Right lung (tissue), 10 donors: Measurements from ENCODE around the gene OR52N5. TPM values are rescaled to one million over a fixed set of nuclear protein-coding genes. Genes with fewer than 3 reads are reported as not detected.

Experiments used
- DNase-seq, 2 donors: peaks; one replicate each; pipeline ENCODE4 v3.0.0-alpha.2; 2013
- long read RNA-seq, 8 donors: transcript quantifications; one replicate each; lab custom pipeline, GENCODE V29; 2026
- polyA plus RNA-seq, 5 donors: library from polyadenylated mRNA; unstranded; fragments of 120-200 nt; gene quantifications; one replicate each; pipeline versions ENCODE4 v1.2.1 to v1.2.3, GENCODE V29; 2013; ENCODE audit warnings: inconsistent platforms in 1 of 5, low replicate concordance in 1 of 5; ENCODE audit not compliant: insufficient read length in 5 of 5, insufficient read depth in 1 of 5

Gene OR52N5
- not detected for polyA plus RNA-seq
- long read RNA-seq, donor 1: 0 reads
- long read RNA-seq, donor 2: 0 reads
- long read RNA-seq, donor 3: 0 reads
- long read RNA-seq, donor 4: 0 reads
- long read RNA-seq, donor 5: 0 reads
- long read RNA-seq, donor 6: 0 reads
- long read RNA-seq, donor 7: 0 reads
- long read RNA-seq, donor 8: 0 reads

DNA sequence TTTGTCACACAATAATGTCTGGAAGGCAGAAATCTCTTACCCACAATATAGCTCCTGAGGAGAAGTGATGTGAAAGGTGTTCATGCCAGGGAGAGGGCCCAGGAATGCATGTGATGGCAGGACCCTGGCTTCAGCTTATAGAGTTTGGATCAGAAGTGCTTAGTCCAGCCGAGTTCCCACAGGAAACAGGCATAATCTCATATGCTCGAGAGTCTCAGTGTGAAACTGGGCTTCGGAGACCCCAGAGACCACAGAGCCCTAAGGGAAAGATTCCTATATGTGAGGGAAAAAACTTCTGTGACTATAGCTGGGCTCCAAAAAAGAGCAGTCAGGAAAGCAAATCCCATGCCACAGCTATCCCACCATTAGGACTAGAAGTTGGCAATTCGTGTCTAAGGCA lies at the start of gene OR52N5:
OR52N5 (minus strand) TSS at position 101 of the 400 bp plus-strand sequence. CDS start 4,721 bp downstream, outside the sequence.
- DNase-seq: no peak

DNA sequence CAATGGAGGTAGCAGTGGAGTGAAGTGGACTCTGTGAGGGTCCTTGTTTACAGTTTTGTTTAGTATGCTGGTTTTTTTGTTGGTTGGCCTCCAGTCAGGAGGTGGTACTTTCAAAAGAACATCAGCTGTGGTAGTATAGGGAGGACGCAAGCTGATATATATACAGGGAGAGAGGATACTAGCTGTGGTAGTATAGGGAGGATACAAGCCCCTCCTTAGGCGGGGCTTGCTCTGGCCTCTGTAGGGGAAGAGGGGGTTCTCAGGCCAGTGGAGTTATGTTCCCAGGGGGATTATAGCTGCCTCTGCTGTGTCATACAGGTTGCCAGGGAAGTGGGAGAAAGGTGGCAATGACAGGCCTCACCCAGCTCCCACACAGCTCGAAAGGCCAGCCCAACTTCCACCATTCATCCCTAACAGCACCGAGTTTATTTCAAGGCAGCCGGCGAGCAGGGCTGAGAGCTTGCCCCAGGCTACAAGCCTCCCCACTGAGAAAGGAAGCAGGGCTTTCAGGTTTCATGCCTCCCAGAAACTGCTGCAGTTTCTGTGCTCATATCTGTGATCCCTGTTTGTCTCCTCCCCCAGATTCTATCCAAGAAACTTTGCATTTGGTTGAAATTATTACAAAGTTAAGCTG lies 48.2 kb upstream of the OR52N5 start:
- DNase-seq: no peak

DNA sequence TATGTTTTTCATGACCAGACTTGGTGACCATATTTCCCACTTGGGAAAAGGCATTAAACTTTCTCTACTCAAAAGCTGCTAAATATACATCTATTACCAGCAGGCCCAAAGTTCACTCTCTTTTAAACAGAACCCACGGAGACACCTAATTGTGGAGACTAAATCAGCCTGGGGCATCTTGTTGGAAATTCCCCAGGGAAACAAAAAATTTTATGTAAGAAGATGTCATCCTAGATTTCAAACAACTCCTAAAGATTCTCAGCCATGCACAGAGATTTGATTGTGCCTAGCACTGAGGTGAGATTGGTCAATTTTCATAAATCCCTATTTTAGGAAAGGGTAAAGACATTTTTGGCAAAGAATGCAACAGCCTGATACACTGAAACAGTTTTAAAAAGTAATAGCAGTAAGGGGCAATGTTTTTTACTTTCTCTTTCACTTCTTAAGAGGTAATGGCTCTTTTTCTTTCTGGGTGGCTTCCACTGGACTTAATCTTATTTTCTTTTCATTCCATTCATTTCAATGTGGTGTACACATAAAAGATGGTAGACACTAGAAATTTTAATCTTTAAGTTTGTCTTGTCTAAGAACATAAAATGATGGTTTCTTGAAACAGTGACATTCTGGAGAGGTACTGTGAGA lies 35.2 kb upstream of the OR52N5 start:
- no peak for DNase-seq

DNA sequence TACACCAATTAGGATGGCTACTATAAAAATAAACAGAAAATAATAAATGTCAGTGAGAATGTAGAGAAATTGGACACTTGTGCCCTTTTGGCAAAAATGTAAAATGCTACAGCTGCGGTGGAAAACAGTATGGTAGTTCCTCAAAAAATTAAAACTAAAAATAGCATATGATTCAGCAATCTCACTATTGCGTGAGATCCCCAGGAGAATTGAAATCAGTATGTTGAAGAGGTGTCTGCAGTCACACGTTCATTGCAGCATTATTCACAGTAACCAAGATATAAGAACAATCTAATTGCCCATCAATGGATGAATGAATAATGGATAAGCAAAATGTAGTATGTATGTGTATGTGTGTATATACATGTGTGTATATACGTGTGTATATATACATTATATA lies 32.4 kb upstream of the OR52N5 start:
- no peak for DNase-seq

DNA sequence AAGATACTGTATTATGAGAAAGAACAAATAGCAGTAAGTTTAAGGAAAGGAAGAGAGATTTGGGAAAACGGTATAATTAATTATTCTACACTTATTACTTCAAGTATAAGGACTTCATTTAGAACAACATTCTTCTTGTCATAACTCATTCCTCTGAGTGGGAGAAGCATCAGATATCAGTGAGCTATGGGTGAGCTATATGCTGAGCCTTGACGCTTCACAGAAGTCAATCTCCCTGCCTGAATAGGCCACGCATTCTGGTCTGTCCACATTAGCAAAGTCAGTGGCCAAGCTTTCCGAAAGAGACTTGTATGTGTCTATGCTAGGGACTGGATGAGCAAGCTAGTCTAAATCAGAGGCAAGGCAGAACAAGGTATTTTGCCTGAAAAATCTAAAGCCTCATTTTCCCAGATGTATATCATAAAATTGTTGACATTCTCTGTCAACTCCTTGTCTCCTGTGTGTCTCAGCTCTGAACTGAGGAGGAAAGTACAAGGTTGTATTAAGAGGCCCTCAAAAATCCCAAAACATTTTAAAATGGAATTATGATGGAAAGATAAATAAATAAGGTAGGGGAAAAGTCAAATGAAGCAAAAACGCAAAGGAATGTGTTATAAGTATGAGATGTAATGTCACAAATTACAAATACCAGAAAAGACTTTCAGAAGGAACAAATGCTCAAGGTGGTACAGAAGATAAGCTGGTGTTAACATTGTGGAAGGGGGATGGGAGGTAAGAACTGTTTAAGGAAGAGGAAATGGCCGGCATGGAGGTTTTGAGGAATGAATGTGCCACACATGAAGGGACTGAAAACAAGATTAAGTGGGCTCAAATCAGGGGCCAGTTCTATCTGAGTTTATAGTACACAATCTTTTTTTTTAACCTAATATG lies 27.0 kb upstream of the OR52N5 start:
- no peak for DNase-seq

DNA sequence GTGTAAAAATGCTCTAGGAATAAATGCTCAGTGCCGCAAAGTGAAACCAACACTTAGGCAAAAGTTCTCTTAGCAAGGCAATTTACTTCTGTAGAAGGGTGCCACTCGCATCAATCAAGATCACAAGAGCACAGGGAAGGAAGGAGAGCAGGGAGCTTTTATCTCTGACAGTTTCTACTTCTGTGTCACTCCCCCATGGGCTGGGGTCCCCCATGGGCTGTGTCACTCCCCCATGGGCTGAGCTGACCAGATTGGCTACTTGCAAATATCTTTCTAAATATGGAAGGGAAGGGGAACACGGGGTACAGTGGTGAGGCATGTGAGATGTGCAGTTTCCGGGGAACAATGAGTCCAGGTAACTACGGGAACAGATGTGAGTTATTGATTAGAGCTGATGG lies 26.0 kb upstream of the OR52N5 start:
- DNase-seq: peak in 1 of 2 donors; percentile 6

DNA sequence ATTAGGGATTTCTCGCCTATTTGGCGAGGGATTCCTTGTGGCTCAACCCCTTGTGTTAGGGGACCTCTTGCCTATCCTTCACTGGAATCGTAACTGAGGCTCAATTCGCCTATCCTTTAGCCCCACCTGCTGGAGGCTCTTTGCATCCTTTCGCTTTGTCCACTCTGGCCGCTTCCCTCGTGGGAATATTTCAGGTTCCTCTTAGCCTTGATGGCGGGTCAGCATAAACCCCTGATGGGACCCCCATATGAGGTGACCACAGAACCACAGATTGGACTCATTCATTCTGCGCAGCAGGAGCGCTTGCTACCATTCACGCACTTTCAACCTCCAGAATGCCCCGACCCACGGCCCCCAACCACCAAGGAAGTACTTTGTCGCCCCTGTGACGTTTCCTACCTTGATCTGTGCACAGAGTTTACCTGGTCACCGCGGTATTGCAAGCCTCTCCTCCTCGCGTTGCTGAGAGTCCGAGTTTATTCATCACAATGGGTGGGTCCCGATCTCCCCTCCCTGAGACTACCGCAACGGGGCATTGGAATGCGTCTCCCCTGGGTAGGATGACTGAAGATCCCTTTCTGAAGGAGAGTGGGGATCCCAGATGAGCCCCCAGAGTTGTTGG lies 25.5 kb upstream of the OR52N5 start, which contains the start of gene OR52N2:
OR52N2 (plus strand) TSS at position 425 of the 622 bp plus-strand sequence. CDS start 11,412 bp downstream, outside the sequence.
- DNase-seq: peak; percentile 52 to 70

DNA sequence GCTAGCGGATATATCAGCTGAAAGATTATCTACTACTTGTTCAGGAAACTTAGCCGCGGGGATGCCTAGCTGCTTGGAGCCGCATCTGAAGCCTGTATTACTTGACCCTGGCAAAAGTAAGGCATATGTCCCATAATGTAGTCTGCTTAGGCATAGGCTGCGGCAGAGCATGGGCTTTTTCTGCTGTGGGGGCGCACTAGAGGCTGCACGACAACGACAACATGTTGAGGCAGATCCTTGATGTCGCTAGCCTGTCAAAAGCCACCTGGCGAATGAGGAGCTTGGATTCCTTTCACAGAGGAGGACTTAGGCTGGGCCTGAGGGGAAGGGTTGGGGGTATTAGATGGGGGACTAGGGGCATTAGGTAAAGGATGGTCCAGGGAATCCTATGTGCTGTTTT lies 24.4 kb upstream of the OR52N5 start:
- DNase-seq: no peak

DNA sequence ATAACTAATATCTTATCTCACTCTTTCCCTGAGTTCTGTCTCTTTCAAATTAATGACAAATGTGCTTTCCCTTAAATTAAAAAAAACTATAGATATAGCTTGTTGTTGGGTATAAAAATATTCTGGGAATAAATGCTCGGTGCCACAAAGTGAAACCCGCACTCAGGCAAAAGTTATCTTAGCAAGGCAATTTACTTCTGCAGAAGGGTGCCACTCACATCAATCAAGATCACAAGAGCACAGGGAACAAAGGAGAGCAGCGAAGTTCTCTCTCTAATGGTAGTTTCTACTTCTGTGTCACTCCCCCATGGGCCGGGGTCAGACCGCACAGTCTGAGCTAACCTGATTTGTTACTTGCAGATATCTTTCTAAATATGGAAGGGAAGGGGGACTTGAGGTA lies 20.8 kb upstream of the OR52N5 start:
- DNase-seq: no peak

DNA sequence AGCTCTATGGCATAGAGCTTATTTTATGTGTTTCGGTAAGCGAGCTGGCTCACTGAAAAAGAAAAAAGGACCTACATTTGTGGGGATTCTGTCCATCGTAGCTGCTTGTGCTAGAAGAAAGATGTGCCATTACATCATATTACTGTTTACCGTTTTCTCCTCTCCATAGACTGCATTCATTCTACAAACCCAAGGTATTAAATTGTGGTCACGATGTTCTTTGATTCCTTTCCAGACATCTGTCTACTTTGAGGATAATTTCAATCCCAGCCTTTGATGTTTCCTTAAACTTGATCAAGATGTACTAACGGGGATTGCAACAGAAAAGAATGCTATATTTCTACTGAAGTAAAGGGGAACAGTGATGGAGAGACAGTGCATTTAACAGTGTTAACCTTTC lies 13.4 kb upstream of the OR52N5 start:
- DNase-seq: no peak

DNA sequence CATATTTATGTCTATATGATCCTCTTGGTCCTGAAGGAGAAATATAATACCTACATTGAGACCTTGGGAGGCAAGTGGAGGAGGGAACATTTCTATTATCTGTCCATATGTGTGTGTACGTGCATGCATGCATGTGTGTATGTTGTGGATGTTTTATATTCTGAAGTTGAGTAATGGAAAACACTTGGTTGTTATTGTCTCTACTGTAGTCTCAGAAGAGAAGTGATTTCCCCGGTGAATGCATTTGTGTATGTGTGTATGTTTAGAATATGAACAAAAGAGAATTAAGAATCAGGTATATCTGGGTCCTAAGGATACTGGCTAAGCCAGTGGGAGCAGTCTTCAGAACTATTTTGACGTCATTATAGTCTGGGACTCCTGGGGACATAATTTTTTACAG lies 8.0 kb upstream of the OR52N5 start, which contains the start of gene OR52N1:
OR52N1 (minus strand) TSS at position 101 of the 400 bp plus-strand sequence. CDS start 2,449 bp downstream, outside the sequence.
- DNase-seq: no peak

DNA sequence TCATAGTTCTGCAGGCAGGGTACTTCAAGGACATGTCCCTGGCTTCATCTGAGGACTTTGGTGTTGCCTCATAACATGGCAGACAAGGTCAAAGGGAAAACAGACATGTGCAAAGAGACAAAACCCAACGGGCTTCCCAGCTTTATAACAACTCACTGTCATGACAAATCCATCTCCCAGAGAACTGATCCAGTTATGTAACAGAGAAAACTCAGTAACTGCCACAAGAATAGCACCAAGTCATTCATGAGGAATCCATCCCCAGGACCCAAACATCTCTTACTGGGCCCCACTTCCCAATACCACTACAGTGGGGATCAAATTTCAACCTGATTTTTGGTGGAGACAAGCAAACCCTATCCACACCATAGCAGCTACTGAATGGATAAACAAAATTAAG lies 16.1 kb downstream of the OR52N5 start:
- DNase-seq: no peak

DNA sequence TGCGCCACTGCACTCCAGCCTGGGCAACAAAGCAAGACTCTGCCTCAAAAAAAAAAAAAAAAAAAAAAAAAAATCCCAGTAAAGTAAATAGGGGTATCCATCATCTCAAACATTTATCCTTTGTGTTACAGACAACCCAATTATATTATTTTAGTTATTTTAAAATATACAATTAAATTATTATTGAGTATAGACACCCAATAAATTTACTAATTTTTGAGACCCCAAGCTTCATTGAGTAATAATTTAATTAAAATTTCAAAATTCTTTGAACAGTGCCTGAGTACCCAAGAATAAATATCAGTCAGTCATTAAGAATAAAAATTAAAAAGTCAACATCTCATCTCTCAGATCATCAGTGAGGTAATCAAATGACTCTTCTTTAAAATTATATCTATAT lies 29.2 kb downstream of the OR52N5 start, which contains the start of gene OR52N4:
OR52N4 (plus strand) TSS at position 301 of the 400 bp plus-strand sequence. CDS start 498 bp downstream, outside the sequence.
- no peak for DNase-seq

DNA sequence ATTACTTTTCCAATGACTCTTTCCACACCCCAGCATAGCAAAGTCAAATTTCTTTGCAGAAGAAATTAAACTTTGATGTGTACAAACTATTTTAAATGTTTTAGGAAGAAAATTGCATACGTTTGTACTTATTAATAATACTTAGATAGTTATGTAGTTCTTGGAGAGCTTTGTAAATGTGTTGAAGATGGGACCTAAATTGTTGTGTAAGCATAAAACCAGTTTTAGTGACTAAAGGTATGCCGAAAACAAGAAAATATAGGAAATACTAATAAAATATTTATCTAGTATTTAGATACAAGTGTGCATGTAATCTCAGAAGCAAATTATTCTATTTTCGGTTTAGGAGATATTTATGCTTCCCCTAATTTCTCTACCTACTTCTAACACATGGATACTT lies 33.3 kb downstream of the OR52N5 start:
- no peak for DNase-seq

DNA sequence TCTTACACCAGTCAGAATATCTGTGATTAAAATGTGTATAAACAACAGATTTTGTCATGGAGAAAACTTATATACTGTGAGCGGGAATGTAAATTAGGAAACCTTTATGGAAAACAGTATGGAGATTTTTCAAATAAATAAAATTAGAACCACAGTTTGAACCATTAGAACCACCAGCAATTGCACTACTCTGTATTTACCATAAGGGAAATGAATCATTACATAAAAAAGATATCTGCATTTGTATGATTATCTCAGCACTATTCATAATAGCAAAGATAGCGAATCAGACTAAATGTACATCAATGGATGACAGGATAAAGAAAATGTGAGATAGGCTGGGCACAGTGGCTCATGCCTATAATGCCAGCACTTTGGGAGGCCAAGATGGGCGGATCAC lies 36.5 kb downstream of the OR52N5 start:
- DNase-seq: no peak

DNA sequence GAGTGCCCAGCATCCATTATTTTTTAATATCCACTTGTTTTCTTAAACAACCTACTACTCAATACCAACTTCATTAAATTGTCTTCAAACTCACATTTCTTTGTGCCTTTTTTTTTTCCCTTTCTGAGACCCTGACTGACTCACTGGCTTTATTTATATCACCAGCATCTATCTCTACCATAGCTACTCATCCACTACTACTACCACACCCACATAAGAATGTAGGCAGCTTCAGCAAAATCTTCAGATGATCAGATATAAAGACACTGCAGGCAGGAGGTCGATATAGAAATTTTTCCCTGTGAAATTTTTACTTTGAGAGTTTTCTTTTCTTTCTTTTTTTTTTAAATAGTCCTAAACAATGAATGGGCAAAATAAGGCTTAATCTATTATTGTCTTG lies 44.7 kb downstream of the OR52N5 start:
- DNase-seq: no peak

DNA sequence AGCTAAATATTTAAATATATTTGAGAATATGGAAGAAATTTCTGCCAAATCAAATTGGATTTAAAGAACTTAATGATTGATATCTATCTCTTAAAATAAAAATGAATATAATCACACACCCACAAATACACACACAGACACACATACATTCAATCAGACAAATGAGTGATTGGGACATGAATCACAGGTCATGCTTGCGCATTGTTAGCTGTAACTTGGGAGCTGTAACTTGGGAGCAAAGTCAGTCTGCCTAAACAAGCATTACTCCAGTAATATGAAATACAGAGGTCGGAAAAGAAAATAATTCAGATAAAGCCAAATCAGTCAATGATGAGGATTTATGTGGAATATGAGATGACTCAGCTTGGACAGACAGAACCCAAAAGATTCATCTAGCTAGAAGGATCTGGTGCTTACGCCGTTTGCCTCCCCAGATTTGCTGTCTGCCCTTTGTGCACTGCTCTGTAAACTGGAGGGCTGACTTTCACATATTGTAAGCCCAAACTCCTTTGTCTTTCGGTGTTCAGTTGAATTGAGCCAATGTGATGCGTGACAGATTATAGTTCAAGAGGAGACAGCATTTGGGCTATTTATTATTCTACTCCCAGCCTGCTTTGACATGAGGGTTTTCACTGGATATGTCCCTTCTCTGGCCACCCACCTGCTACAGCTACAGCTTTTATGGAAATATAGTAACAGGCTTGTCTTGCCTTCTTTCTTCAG lies 45.3 kb downstream of the OR52N5 start:
- DNase-seq: no peak

DNA sequence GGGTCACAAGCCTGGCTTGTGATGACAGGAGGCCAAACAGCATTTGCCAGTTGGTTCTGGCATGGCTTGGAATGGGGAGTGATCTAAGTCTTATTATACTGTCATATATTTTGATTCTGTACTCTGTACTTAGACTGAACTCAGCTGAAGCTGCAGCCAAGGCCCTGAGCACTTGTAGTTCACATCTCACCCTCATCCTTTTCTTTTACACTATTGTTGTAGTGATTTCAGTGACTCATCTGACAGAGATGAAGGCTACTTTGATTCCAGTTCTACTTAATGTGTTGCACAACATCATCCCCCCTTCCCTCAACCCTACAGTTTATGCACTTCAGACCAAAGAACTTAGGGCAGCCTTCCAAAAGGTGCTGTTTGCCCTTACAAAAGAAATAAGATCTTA lies 46.1 kb downstream of the OR52N5 start:
- DNase-seq: no peak

DNA sequence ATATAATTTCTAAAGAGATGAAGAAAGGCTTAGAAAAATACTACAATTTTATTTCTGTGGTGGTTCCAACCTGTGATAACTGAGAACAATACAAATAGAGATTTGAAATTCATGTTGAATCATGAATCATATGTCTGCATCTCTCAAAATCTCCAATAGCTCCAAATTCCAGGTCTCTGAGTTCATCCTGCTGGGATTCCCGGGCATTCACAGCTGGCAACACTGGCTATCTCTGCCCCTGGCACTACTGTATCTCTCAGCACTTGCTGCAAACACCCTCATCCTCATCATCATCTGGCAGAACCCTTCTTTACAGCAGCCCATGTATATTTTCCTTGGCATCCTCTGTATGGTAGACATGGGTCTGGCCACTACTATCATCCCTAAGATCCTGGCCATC lies 46.8 kb downstream of the OR52N5 start, which contains the start of gene OR56B1:
OR56B1 (plus strand) TSS at position 53 of the 400 bp plus-strand sequence; CDS start at position 122, 69 bp downstream.
- no peak for DNase-seq

DNA sequence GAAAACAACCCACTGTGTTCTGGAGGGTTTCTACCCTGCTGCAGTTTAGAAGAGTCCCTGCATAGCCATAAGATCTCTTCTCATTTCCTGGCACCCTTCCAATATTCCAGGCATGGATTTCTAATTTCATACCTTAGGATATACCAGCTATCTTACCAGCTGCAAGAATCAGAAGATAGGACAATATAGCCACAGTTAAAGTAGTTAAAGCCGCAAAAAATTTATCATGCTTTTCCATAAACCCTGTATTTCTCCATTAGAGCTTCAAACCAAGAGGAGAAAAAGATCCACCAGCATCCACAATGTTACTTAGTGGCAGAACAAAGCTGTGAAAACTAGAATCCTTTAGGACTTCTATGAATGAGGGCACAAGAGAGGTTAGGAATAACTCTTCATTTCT lies 55.5 kb downstream of the OR52N5 start:
- DNase-seq: no peak

DNA sequence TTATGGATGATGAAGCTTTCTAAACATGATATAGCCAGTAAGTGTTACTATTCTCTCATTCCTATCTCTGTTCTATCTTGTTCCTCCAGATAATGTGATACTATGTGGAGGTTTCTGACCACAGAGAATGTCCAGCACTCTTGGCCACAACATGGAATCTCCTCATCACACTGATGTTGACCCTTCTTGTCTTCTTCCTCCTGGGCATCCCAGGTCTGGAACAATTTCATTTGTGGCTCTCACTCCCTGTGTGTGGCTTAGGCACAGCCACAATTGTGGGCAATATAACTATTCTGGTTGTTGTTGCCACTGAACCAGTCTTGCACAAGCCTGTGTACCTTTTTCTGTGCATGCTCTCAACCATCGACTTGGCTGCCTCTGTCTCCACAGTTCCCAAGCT lies 56.8 kb downstream of the OR52N5 start:
- DNase-seq: no peak
